ENCODE results near the gene ZNF780A.
"Not testable (repeated sequence)": the region's sequence is repeated elsewhere in the genome, so short reads cannot be mapped to it uniquely, and the experiment has no call there.

ZNF780A gene

GRCh38 chr19:40116075-40116474 lies 25.3 kb upstream of the ZNF780A start:
- Histone ChIP-seq H3K4me3 (ENCODE audit: low read length in 2 of 2) (no peak overlapping the region), H3K36me3 (ENCODE audit: control insufficient read depth in 2 of 2, insufficient read depth in 2 of 2, low read length in 2 of 2) (no peaks in the 10 kb centered on the region), H3K27ac (ENCODE audit: low read length) (no peak overlapping the region), H3K4me1 (ENCODE audit: control insufficient read depth, insufficient read depth, low read length) (no peaks in the 10 kb centered on the region), H3K9me3 (ENCODE audit: control insufficient read depth in 2 of 2, low read length in 2 of 2) (no peaks in the 10 kb centered on the region), H3K9ac (ENCODE audit: low read length in 2 of 2) (no peak overlapping the region), H3K27me3 (ENCODE audit: control insufficient read depth in 1 of 2, insufficient read depth in 2 of 2, low read length in 2 of 2) (peaks cover 0 to 2% of the 10 kb centered on the region in 2 donors)

- not testable (repeated sequence) for H3K9ac ChIP-seq (ENCODE audit: low read length in 2 of 2); H3K36me3 ChIP-seq (ENCODE audit: control insufficient read depth in 2 of 2, insufficient read depth in 2 of 2, low read length in 2 of 2)
These were observed 23.4 kb upstream of the ZNF780A start for GRCh38 chr19:40114119-40114518.

GRCh38 chr19:40112271-40112670 lies 21.5 kb upstream of the ZNF780A start:
- not testable (repeated sequence) for H3K4me1 ChIP-seq (ENCODE audit: control insufficient read depth, insufficient read depth, low read length); H3K27ac ChIP-seq (ENCODE audit: low read length); H3K9me3 ChIP-seq (ENCODE audit: control insufficient read depth in 2 of 2, low read length in 2 of 2); H3K36me3 ChIP-seq (ENCODE audit: control insufficient read depth in 2 of 2, insufficient read depth in 2 of 2, low read length in 2 of 2); H3K4me3 ChIP-seq (ENCODE audit: low read length in 2 of 2); H3K27me3 ChIP-seq (ENCODE audit: control insufficient read depth in 1 of 2, insufficient read depth in 2 of 2, low read length in 2 of 2); H3K9ac ChIP-seq (ENCODE audit: low read length in 2 of 2)

More at GRCh38 chr19:40114119-40114518, 23.4 kb upstream of the ZNF780A start:
- H3K27me3 ChIP-seq (ENCODE audit: control insufficient read depth in 1 of 2, insufficient read depth in 2 of 2, low read length in 2 of 2); H3K4me1 ChIP-seq (ENCODE audit: control insufficient read depth, insufficient read depth, low read length); H3K9me3 ChIP-seq (ENCODE audit: control insufficient read depth in 2 of 2, low read length in 2 of 2); H3K4me3 ChIP-seq (ENCODE audit: low read length in 2 of 2); H3K27ac ChIP-seq (ENCODE audit: low read length): not testable (repeated sequence)

- Histone ChIP-seq H3K36me3 (ENCODE audit: control insufficient read depth in 2 of 2, insufficient read depth in 2 of 2, low read length in 2 of 2) (no peaks in the 10 kb centered on the region), H3K27me3 (ENCODE audit: control insufficient read depth in 1 of 2, insufficient read depth in 2 of 2, low read length in 2 of 2) (no peaks in the 10 kb centered on the region), H3K4me3 (ENCODE audit: low read length in 2 of 2) (no peak overlapping the region)
These were observed 19.8 kb upstream of the ZNF780A start for GRCh38 chr19:40110570-40110969.

GRCh38 chr19:40104754-40105153 lies 14.0 kb upstream of the ZNF780A start:
- Histone ChIP-seq H3K4me3 (ENCODE audit: low read length in 2 of 2) (no peak overlapping the region), H3K4me1 (ENCODE audit: control insufficient read depth, insufficient read depth, low read length) (no peaks in the 10 kb centered on the region), H3K9ac (ENCODE audit: low read length in 2 of 2) (no peak overlapping the region), H3K36me3 (ENCODE audit: control insufficient read depth in 2 of 2, insufficient read depth in 2 of 2, low read length in 2 of 2) (no peaks in the 10 kb centered on the region), H3K27ac (ENCODE audit: low read length) (no peak overlapping the region), H3K9me3 (ENCODE audit: control insufficient read depth in 2 of 2, low read length in 2 of 2) (no peaks in the 10 kb centered on the region), H3K27me3 (ENCODE audit: control insufficient read depth in 1 of 2, insufficient read depth in 2 of 2, low read length in 2 of 2) (no peaks in the 10 kb centered on the region)

More at GRCh38 chr19:40110570-40110969, 19.8 kb upstream of the ZNF780A start:
- Histone ChIP-seq H3K9ac (ENCODE audit: low read length in 2 of 2) (no peak overlapping the region), H3K27ac (ENCODE audit: low read length) (no peak overlapping the region), H3K9me3 (ENCODE audit: control insufficient read depth in 2 of 2, low read length in 2 of 2) (no peaks in the 10 kb centered on the region), H3K4me1 (ENCODE audit: control insufficient read depth, insufficient read depth, low read length) (no peaks in the 10 kb centered on the region)

- Histone ChIP-seq H3K27me3 (ENCODE audit: control insufficient read depth in 1 of 2, insufficient read depth in 2 of 2, low read length in 2 of 2) (no peaks in the 10 kb centered on the region), H3K36me3 (ENCODE audit: control insufficient read depth in 2 of 2, insufficient read depth in 2 of 2, low read length in 2 of 2) (no peaks in the 10 kb centered on the region), H3K27ac (ENCODE audit: low read length) (no peak overlapping the region), H3K9me3 (ENCODE audit: control insufficient read depth in 2 of 2, low read length in 2 of 2) (no peaks in the 10 kb centered on the region), H3K4me1 (ENCODE audit: control insufficient read depth, insufficient read depth, low read length) (no peaks in the 10 kb centered on the region), H3K9ac (ENCODE audit: low read length in 2 of 2) (no peak overlapping the region), H3K4me3 (ENCODE audit: low read length in 2 of 2) (no peak overlapping the region)
These were observed 12.9 kb upstream of the ZNF780A start for GRCh38 chr19:40103600-40103999.

- H3K27ac ChIP-seq (ENCODE audit: low read length): no peak overlapping the region
- no peaks in the 10 kb centered on the region for H3K36me3 ChIP-seq (ENCODE audit: control insufficient read depth in 2 of 2, insufficient read depth in 2 of 2, low read length in 2 of 2)
These were observed 11.1 kb upstream of the ZNF780A start for GRCh38 chr19:40101813-40102212.

GRCh38 chr19:40093416-40093815 lies 2.7 kb upstream of the ZNF780A start:
- H3K27ac ChIP-seq (ENCODE audit: low read length): no peak overlapping the region
- no peak overlapping the region for H3K4me3 ChIP-seq (ENCODE audit: low read length in 2 of 2)
- peaks cover 0 to 7% of the 10 kb centered on the region in 2 donors for H3K27me3 ChIP-seq (ENCODE audit: control insufficient read depth in 1 of 2, insufficient read depth in 2 of 2, low read length in 2 of 2)
- H3K36me3 ChIP-seq (ENCODE audit: control insufficient read depth in 2 of 2, insufficient read depth in 2 of 2, low read length in 2 of 2): no peaks in the 10 kb centered on the region
- no peak overlapping the region for H3K9ac ChIP-seq (ENCODE audit: low read length in 2 of 2)
- H3K9me3 ChIP-seq (ENCODE audit: control insufficient read depth in 2 of 2, low read length in 2 of 2): no peaks in the 10 kb centered on the region
- peaks cover 4% of the 10 kb centered on the region for H3K4me1 ChIP-seq (ENCODE audit: control insufficient read depth, insufficient read depth, low read length)

More at GRCh38 chr19:40101813-40102212, 11.1 kb upstream of the ZNF780A start:
- no peak overlapping the region for H3K9ac ChIP-seq (ENCODE audit: low read length in 2 of 2)
- H3K4me3 ChIP-seq (ENCODE audit: low read length in 2 of 2): no peak overlapping the region
- H3K27me3 ChIP-seq (ENCODE audit: control insufficient read depth in 1 of 2, insufficient read depth in 2 of 2, low read length in 2 of 2): no peaks in the 10 kb centered on the region
- H3K9me3 ChIP-seq (ENCODE audit: control insufficient read depth in 2 of 2, low read length in 2 of 2): no peaks in the 10 kb centered on the region
- H3K4me1 ChIP-seq (ENCODE audit: control insufficient read depth, insufficient read depth, low read length): no peaks in the 10 kb centered on the region

- peak overlapping the region; percentile 80 for H3K27ac ChIP-seq (ENCODE audit: low read length)
- H3K4me3 ChIP-seq (ENCODE audit: low read length in 2 of 2): peak overlapping the region; percentile 94 to 96
- no peaks in the 10 kb centered on the region for H3K36me3 ChIP-seq (ENCODE audit: control insufficient read depth in 2 of 2, insufficient read depth in 2 of 2, low read length in 2 of 2)
- peaks cover 0 to 7% of the 10 kb centered on the region in 2 donors for H3K27me3 ChIP-seq (ENCODE audit: control insufficient read depth in 1 of 2, insufficient read depth in 2 of 2, low read length in 2 of 2)
- H3K4me1 ChIP-seq (ENCODE audit: control insufficient read depth, insufficient read depth, low read length): peaks cover 4% of the 10 kb centered on the region
- no peaks in the 10 kb centered on the region for H3K9me3 ChIP-seq (ENCODE audit: control insufficient read depth in 2 of 2, low read length in 2 of 2)
- peak overlapping the region; percentile 89 to 91 for H3K9ac ChIP-seq (ENCODE audit: low read length in 2 of 2)
These were observed 724 bp upstream of the ZNF780A start for GRCh38 chr19:40091205-40092129.

- no peaks in the 10 kb centered on the region for H3K27me3 ChIP-seq (ENCODE audit: control insufficient read depth in 1 of 2, insufficient read depth in 2 of 2, low read length in 2 of 2)
- H3K27ac ChIP-seq (ENCODE audit: low read length): no peak overlapping the region
- H3K36me3 ChIP-seq (ENCODE audit: control insufficient read depth in 2 of 2, insufficient read depth in 2 of 2, low read length in 2 of 2): peaks cover 0 to under 1% of the 10 kb centered on the region in 2 donors
- H3K4me3 ChIP-seq (ENCODE audit: low read length in 2 of 2): peak overlapping the region; percentile 94 to 96
- H3K9me3 ChIP-seq (ENCODE audit: control insufficient read depth in 2 of 2, low read length in 2 of 2): no peaks in the 10 kb centered on the region
- peaks cover 4% of the 10 kb centered on the region for H3K4me1 ChIP-seq (ENCODE audit: control insufficient read depth, insufficient read depth, low read length)
- peak overlapping the region in 1 of 2 donors; percentile 34 for H3K9ac ChIP-seq (ENCODE audit: low read length in 2 of 2)
These were observed 1.3 kb downstream of the ZNF780A start for GRCh38 chr19:40089462-40089861.
